ENCODE data around the gene SMAD6.

- TF ChIP-seq CTCF (IDR thresholded peaks at IDR 0.05) (no peak), POLR2A (IDR thresholded peaks at IDR 0.05) (no peak)
These were observed 14.6 kb downstream of the SMAD6 start for GRCh38 chr15:66716656-66717020.
